RPMI7951 (cell line): Measurements from ENCODE around the gene TIAM2. TPM values are rescaled to one million over a fixed set of nuclear protein-coding genes. Genes with fewer than 3 reads are reported as not detected.
"Not testable (repeated sequence)": the region's sequence is repeated elsewhere in the genome, so short reads cannot be mapped to it uniquely, and the experiment has no call there.

Source experiments
- DNase-seq: peaks from one replicate; pipeline ENCODE4 v3.0.0-alpha.2; 2012; ENCODE audit warnings: low read depth
- total RNA-seq: library from RNA; depleted of rRNA; stranded (reverse); fragments of >200 nt; shearing (Covaris generic); gene quantifications from 2 replicates; pipeline ENCODE4 v1.2.3, GENCODE V29; 2014

TIAM2 gene
- total RNA-seq, 1 experiment from 2014 or later = 18.3 TPM

GRCh38 chr6:155230975-155231374 is 235.9 kb downstream of the TIAM2 start:
- DNase-seq = not testable (repeated sequence)

- DNase-seq = no peak
Observed at GRCh38 chr6:155232848-155233247, 237.7 kb downstream of the TIAM2 start.

DNA sequence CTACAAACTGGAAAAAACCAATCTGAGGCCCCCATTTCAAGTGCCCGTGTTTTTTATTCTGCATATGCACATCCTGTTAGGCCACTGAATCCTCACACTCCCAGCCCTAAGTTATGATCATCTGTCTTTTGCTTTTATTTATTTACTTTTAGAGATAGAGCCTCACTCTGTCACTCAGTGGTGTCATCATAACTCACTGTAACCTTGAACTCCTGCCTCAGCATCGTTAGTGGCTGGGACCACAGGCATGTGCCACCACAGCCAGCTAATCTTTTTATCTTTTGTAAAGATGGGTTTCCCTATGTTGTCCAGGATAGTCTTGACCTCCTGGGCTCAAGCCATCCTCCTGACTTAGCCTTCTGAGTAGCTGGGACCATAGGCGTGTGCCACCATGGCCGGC is 239.1 kb downstream of the TIAM2 start:
- no peak for DNase-seq

GRCh38 chr6:155234687-155235086 is 239.6 kb downstream of the TIAM2 start:
- no peak for DNase-seq

- DNase-seq = no peak
Observed at GRCh38 chr6:155235087-155235486, 240.0 kb downstream of the TIAM2 start.

DNA sequence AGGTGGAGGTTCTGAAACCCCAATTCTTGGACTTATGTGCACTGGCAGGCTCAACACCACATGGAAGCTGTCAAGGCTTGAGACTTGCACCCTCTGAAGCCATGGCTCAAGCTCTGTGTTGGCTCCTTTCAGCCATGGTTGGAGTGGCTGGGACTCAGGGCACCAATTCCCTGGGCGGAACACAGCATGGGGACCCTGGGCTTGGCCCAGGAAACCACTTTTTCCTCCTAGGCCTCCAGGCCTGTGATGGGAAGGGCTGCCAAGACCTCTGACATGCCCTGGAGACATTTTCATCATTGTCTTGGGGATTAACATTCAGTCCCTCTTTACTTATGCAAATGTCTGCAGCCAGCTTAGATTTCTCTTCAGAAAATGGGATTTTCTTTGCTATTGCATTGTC is 242.5 kb downstream of the TIAM2 start:
- no peak for DNase-seq

GRCh38 chr6:155240905-155241600 is 245.9 kb downstream of the TIAM2 start:
- DNase-seq = no peak

- no peak for DNase-seq
Observed at GRCh38 chr6:155241966-155242365, 246.9 kb downstream of the TIAM2 start.

GRCh38 chr6:155244434-155244833 is 249.3 kb downstream of the TIAM2 start:
- no peak for DNase-seq

DNA sequence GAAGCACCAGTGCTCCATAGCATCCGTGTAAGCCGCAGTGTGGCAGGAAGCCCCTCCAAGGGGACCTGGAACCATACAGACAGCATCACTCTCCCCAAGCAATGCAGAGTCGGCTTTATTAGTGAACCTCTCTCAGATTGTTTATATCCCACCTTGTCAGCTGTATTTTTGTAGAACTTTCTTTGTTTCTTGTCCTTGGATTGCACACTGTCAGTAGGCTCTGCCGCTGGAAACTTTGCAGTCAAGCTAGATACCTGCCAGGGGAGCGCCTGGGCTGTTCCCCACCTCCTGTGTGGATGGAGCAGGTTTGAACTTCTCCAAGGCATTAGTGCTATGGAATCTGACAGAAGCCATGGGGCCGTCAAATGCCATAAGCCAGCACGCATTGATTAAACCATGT is 250.1 kb downstream of the TIAM2 start:
- DNase-seq = no peak

DNA sequence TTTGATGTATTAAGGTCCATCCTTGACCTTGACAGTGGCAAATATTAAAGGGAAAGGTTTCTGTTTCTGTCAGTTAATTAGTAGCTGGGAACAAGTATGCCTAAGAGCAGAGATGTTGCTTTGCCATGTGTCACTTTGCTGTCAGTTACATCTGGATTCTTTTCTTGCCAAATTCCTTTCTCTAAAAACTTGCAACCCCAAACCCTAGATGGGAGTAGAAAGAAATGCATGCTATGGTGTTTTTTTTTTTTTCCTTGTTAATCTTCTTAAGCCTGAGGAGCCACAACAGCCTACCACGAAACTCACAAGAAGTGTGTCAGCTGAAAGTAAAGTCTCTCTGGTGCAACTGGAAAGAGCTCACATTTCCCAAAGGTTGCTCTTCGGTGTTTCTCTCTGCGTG is 250.7 kb downstream of the TIAM2 start:
- DNase-seq = no peak

DNA sequence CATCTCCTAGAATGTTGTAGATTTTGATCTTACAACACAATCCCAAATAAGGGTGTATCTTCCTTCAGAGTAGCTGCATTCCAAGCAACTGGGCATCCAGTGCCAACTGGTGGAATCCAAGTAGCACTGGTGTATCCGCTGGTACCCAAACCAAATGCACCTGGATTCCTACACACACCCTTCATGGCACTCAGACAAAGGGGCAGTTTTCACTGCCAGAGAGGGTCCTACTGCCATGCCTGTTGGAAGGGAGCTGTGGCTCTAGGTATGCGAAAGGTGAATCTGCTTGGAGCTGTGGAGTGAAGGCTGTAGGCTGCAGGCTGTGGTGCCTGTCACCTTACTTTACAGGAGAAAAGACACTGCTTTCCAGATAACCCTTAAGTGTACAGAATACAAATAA is 251.7 kb downstream of the TIAM2 start:
- DNase-seq = no peak

DNA sequence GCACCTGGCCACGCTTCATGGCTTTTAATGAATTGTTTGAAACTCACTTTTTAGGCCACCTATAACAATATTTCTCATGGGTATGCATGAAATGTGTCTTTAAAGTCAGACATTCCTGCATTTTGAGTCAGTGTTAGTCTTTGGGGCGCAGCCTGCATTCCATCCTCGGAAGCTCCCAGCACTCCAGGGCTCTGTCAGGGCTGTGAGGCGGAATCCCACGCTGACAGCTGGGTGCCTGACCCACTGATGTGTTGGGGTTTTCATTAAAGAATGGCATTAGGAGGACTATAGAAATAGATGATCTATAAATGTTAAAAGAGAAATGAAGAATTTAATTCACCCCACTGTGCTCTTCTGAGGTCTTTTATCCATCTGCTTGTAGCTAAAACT is 252.5 kb downstream of the TIAM2 start:
- peak; percentile 29 for DNase-seq

GRCh38 chr6:155248008-155249001 is 253.2 kb downstream of the TIAM2 start:
- DNase-seq = peak; percentile 53

- no peak for DNase-seq
Observed at GRCh38 chr6:155250701-155251381, 255.7 kb downstream of the TIAM2 start.

GRCh38 chr6:155252581-155252980 is 257.5 kb downstream of the TIAM2 start:
- no peak for DNase-seq

GRCh38 chr6:155253337-155253736 is 258.2 kb downstream of the TIAM2 start:
- no peak for DNase-seq

DNA sequence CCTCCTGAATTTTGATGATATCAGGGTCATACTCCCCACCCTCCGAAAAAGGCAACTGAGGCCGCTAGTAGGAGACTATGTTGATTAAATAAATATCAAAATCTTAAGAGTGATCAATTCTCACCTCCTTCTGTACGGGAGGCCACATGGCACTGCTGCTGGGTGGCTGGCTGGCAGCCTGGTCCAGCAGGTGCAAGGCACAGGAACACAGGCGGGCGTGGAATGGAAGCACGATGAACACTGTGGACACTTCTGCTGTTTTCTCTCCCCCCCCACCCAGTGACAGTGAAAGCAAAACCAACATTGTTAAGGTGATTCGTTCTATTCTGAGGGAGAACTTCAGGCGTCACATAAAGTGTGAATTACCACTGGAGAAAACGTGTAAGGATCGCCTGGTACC is 259.0 kb downstream of the TIAM2 start:
- DNase-seq = no peak

GRCh38 chr6:155256122-155256795 is 261.1 kb downstream of the TIAM2 start:
- DNase-seq = no peak

GRCh38 chr6:155257796-155258195 is 262.7 kb downstream of the TIAM2 start:
- no peak for DNase-seq

DNA sequence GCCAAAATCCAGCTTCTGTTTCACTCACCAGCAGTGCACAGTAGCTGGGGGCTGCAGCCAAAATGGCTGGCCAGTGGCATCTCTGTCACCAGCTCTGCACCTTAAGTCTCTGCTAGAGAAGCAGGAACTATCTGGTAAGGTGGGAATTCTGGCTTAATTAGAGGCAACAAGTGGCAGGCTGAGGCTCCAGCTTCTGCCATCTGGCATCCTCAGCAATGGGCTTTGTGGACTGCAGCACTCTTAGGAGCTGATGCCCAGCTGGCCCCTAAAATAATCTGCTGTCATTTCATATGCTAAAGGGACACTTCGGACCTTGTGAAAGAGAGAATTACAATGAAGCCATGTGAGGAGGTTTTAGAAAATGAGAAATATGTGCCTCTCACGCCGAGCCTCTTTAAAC is 264.1 kb downstream of the TIAM2 start:
- DNase-seq = no peak

- DNase-seq = no peak
Observed at GRCh38 chr6:155259897-155260296, 264.8 kb downstream of the TIAM2 start.
